ENCODE data around the gene RGS2. TPM values are rescaled to one million over a fixed set of nuclear protein-coding genes. Genes with fewer than 3 reads are reported as not detected.
A peak's percentile ranks its signal among the peaks of the same experiment; 100 is the strongest.

Gene RGS2
- total RNA-seq, 1 donor: 5.8 TPM

- Histone ChIP-seq H2AFZ (ENCODE audit: low read length) (peak overlapping the region; percentile 95), H3K27me3 (ENCODE audit: insufficient read depth, low read length) (no peaks in the 10 kb centered on the region), H3K4me3 (ENCODE audit: insufficient read depth, low read length) (peak overlapping the region; percentile 97), H3K9me3 (ENCODE audit: low read depth, low read length) (no peaks in the 10 kb centered on the region), H3K79me2 (ENCODE audit: insufficient read depth, low read length) (peaks cover 11% of the 10 kb centered on the region), H3K4me2 (ENCODE audit: insufficient read depth, low read length) (peak overlapping the region; percentile 89), H3K27ac (ENCODE audit: low read depth, low read length) (peak overlapping the region; percentile 94), H3K4me1 (ENCODE audit: insufficient read depth, low read length) (peaks cover 25% of the 10 kb centered on the region), H3K36me3 (ENCODE audit: insufficient read depth, low read length) (peaks cover 10% of the 10 kb centered on the region), H4K20me1 (ENCODE audit: insufficient read depth, low read length) (no peaks in the 10 kb centered on the region)
- no peak for TF ChIP-seq CTCF (IDR thresholded peaks at IDR 0.05; ENCODE audit: extremely low read depth, low read depth, low read length)
- DNase-seq (ENCODE audit: insufficient read length, low spot score, missing footprints): no peak
Observed at GRCh38 chr1:192809307-192810252, 741 bp downstream of the RGS2 start.

GRCh38 chr1:192810253-192810880 is 1.5 kb downstream of the RGS2 start:
- H3K36me3 ChIP-seq (ENCODE audit: insufficient read depth, low read length): peaks cover 10% of the 10 kb centered on the region
- peaks cover 11% of the 10 kb centered on the region for H3K79me2 ChIP-seq (ENCODE audit: insufficient read depth, low read length)
- no peaks in the 10 kb centered on the region for H3K27me3 ChIP-seq (ENCODE audit: insufficient read depth, low read length)
- no peak for DNase-seq (ENCODE audit: insufficient read length, low spot score, missing footprints)
- no peak overlapping the region for H2AFZ ChIP-seq (ENCODE audit: low read length)
- no peak for TF ChIP-seq CTCF (IDR thresholded peaks at IDR 0.05; ENCODE audit: extremely low read depth, low read depth, low read length)
- H3K9me3 ChIP-seq (ENCODE audit: low read depth, low read length): no peaks in the 10 kb centered on the region
- H3K4me2 ChIP-seq (ENCODE audit: insufficient read depth, low read length): peak overlapping the region; percentile 89
- no peak overlapping the region for H3K27ac ChIP-seq (ENCODE audit: low read depth, low read length)
- no peaks in the 10 kb centered on the region for H4K20me1 ChIP-seq (ENCODE audit: insufficient read depth, low read length)
- H3K4me1 ChIP-seq (ENCODE audit: insufficient read depth, low read length): peaks cover 25% of the 10 kb centered on the region
- peak overlapping the region; percentile 97 for H3K4me3 ChIP-seq (ENCODE audit: insufficient read depth, low read length)

- Histone ChIP-seq H3K9me3 (ENCODE audit: low read depth, low read length) (no peaks in the 10 kb centered on the region), H3K79me2 (ENCODE audit: insufficient read depth, low read length) (peaks cover 11% of the 10 kb centered on the region), H3K4me2 (ENCODE audit: insufficient read depth, low read length) (peak overlapping the region; percentile 3), H3K4me3 (ENCODE audit: insufficient read depth, low read length) (no peak overlapping the region), H3K4me1 (ENCODE audit: insufficient read depth, low read length) (peaks cover 25% of the 10 kb centered on the region), H4K20me1 (ENCODE audit: insufficient read depth, low read length) (no peaks in the 10 kb centered on the region), H3K27ac (ENCODE audit: low read depth, low read length) (no peak overlapping the region), H2AFZ (ENCODE audit: low read length) (no peak overlapping the region), H3K27me3 (ENCODE audit: insufficient read depth, low read length) (no peaks in the 10 kb centered on the region), H3K36me3 (ENCODE audit: insufficient read depth, low read length) (peaks cover 10% of the 10 kb centered on the region)
- TF ChIP-seq CTCF (IDR thresholded peaks at IDR 0.05; ENCODE audit: extremely low read depth, low read depth, low read length): no peak
- DNase-seq (ENCODE audit: insufficient read length, low spot score, missing footprints): no peak
Observed at GRCh38 chr1:192811006-192811405, 2.2 kb downstream of the RGS2 start.

Data from osteoblast (primary cell).